SK-MEL-5 (cell line): ENCODE data around the gene TCEAL6. TPM values are rescaled to one million over a fixed set of nuclear protein-coding genes. Genes with fewer than 3 reads are reported as not detected.
"Not testable (repeated sequence)": the region's sequence is repeated elsewhere in the genome, so short reads cannot be mapped to it uniquely, and the experiment has no call there.

Experiments used
- DNase-seq: peaks from one replicate; pipeline ENCODE4 v3.0.0-alpha.2; 2016; ENCODE audit warnings: low read depth, low spot score
- in situ Hi-C: cut with HindIII; loops from 2 replicates; pipeline ENCODE4 v1.10.0; 2016; ENCODE audit warnings: low sequenced_read_pairs, high pct_unique_total_duplicates, low pct_unique_long_range_greater_than_20kb
- polyA plus RNA-seq, 2 experiments: library from polyadenylated mRNA; depleted of rRNA; stranded (reverse); fragments of >200 nt; gene quantifications; 2 replicates each; pipeline ENCODE4 v1.2.3, GENCODE V29; 2015
- total RNA-seq: library from RNA; depleted of rRNA; stranded (reverse); fragments of >200 nt; shearing (Covaris generic); gene quantifications from 2 replicates; pipeline ENCODE4 v1.2.3, GENCODE V29; 2014; rRNA removed

TCEAL6 gene
- not detected in 2 replicates for total RNA-seq
- polyA plus RNA-seq (2015; cell fraction: cytosol; rRNA removed): not detected in 2 replicates
- polyA plus RNA-seq (2015; cell fraction: nucleus; rRNA removed): not detected in 2 replicates

- DNase-seq, in situ Hi-C loops: not testable (repeated sequence)
Measured at GRCh38 chrX:102142274-102142673, at the start of gene TCEAL6. TSS of gene TCEAL6 (minus strand) at chrX:102142481.

GRCh38 chrX:102185967-102186720, 43.9 kb upstream of the TCEAL6 start:
- DNase-seq: no peak
- in situ Hi-C loops: no loop called here

- peak; percentile 17 for DNase-seq
- in situ Hi-C loops: no loop called here
Measured at GRCh38 chrX:102155806-102156179, 13.5 kb upstream of the TCEAL6 start, which contains the start of gene BEX5. TSS of gene BEX5 (minus strand) at chrX:102155977. CDS start at chrX:102154265, 1,712 bp downstream.

GRCh38 chrX:102154900-102155805, 12.9 kb upstream of the TCEAL6 start:
- DNase-seq: no peak
- in situ Hi-C loops: no loop called here

- peak; percentile 12 for DNase-seq
Measured at GRCh38 chrX:102154218-102154860, 12.1 kb upstream of the TCEAL6 start.

GRCh38 chrX:102141631-102142030, 650 bp downstream of the TCEAL6 start:
- DNase-seq, in situ Hi-C loops: not testable (repeated sequence)

More at GRCh38 chrX:102154218-102154860, 12.1 kb upstream of the TCEAL6 start:
- in situ Hi-C loops: no loop called here

GRCh38 chrX:102140876-102141275, 1.4 kb downstream of the TCEAL6 start:
- in situ Hi-C loops, DNase-seq: not testable (repeated sequence)

GRCh38 chrX:102138064-102138463, 4.2 kb downstream of the TCEAL6 start:
- in situ Hi-C loops: no loop called here
- no peak for DNase-seq

GRCh38 chrX:102129473-102129872, 12.8 kb downstream of the TCEAL6 start:
- in situ Hi-C loops: no loop called here
- peak; percentile 30 for DNase-seq

- in situ Hi-C loops: no loop called here
- DNase-seq: no peak
Measured at GRCh38 chrX:102126863-102127262, 15.4 kb downstream of the TCEAL6 start.

GRCh38 chrX:102126080-102126818, 16.0 kb downstream of the TCEAL6 start:
- in situ Hi-C loops, DNase-seq: not testable (repeated sequence)

GRCh38 chrX:102125436-102125835, 16.8 kb downstream of the TCEAL6 start, which contains the start of gene TCEAL2:
TSS of gene TCEAL2 (plus strand) at chrX:102125679. CDS start at chrX:102126831, 1,152 bp downstream.
- in situ Hi-C loops, DNase-seq: not testable (repeated sequence)

- in situ Hi-C loops: not testable (repeated sequence)
Measured at GRCh38 chrX:102125014-102125413, 17.3 kb downstream of the TCEAL6 start.

GRCh38 chrX:102115748-102116147, 26.5 kb downstream of the TCEAL6 start:
- in situ Hi-C loops: no loop called here
- no peak for DNase-seq

More at GRCh38 chrX:102125014-102125413, 17.3 kb downstream of the TCEAL6 start:
- not testable (repeated sequence) for DNase-seq

- in situ Hi-C loops: no loop called here
- no peak for DNase-seq
Measured at GRCh38 chrX:102113367-102113766, 28.9 kb downstream of the TCEAL6 start.
